ENCODE results near the gene ACOX3.

Gene ACOX3

DNA sequence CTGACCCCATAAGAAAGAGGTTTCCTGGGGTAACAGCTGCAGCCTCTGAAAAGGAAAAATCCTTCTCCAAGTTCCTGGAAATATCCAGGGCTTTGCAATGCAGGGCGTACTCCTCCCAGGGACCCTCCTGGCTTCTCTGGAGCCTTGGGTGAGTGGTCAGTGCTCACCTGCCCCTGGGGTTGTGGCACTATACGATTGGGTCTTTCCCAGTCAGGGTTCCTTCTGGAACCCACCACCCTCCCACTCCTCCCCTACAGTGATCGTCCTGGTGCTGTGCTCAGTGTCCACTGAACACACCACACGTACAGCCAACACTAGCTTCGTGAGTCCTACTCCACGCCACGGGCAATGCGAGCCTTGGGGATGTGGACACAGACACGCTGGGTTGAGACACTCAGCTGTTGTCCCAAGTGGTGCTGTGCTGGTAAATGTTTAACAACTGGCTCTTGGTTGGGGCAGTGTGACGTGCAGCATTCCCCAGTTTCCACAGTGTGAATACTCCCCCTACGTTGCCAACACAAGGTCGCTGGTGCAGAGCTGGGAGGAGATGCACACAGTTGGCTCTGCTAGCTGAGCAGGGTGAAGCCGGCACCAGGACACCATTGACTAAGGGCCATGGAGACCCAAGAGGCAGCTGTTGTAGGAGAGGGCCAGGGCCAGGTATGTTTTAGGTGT, 105.6 kb downstream of the ACOX3 start:
- DNase-seq (ENCODE audit: low spot score) = no peak

DNA sequence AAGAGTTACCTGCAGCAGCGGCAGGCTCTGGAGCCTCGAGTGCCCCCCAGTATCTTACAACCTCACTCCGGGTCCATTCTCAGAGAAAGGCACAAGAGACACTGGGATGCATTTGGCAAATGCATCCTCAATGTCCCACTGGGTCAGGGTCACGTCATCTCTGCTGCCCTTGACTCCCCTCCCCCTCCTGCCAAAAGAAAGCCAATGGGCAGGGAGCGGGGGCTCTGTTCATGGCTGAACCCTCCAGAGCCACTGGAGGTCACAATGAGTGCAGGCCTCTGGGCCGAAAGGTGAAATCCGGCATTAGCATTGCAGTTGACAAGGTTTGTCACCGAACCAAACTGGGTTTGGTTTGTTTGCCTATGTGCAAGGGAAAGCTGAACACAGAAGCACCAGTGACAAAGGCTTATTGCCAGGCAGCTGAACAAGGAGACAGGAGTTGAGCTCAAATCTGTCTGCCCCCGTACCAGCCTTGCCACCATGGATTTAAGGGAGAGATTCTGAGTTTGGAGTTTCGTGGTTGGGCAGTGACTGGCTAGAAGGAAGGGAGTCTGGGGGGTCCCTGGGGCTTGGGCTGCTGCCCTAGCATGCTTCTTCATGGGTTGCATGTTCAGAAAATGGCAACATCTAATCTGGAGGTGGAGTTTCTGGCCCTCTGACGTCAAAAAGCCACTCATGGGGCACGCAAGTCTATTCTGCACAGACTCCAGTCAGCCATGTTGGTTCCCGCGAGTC, 106.6 kb downstream of the ACOX3 start:
- no peak for DNase-seq (ENCODE audit: low spot score)

- no peak for DNase-seq (ENCODE audit: low spot score)
Observed at GRCh38 chr4:8332891-8333331, 107.6 kb downstream of the ACOX3 start.

DNA sequence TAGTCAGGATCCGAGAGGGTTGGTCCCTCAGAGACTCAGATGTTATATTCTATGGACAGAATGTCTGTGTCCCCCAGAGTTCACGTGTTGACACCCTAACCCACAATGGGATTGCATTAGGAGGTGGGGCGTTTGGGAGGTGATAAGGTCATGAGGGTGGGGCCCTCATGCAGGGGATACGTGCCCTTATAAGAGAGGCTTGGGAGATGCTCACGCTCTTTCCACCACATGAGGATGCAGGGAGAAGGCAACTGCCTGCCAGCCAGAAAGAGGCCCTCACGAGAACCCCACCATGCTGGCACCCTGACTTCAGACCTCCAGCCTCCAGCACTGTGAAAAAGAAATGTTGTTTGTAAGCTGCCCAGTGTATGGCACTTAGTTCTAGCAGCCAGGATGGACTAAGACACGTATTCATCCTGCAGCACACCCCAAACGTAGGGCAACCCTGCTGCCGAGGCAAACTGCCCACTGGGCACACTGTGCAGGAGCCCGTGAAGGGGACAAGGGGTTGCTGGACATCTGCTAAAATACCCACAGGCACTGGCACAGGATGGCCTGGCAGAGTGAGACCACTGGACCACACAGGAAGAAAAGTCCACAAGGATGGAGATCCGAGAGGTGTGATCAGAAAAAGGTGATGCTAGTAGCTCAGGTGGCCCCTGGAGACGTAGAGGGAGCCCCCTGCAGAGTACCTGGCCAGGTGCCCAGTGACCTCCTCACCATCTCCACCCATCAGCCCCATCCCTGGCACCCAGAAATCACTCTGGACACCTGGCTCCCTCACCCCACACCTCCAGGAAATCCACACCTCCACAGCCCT, 108.3 kb downstream of the ACOX3 start:
- DNase-seq (ENCODE audit: low spot score) = no peak

DNA sequence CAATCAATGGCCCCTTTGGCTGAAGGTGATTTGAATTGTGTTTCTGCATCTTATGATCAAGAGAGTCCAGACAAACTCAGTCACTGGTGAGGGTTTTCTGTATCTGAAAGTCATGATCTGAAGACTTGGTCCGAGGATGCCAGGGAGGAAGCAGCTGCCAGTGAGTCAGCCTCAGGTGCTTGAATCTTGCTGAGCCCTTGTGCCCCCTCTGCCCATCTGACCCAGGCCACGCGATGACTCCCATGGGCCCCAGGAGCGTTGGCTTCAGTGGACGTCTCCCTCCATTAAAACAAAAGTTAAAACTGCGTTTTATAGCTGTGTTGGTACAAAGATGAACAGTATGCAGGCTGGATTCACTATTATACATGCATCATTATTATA, 109.0 kb downstream of the ACOX3 start:
- no peak for DNase-seq (ENCODE audit: low spot score)

- DNase-seq (ENCODE audit: low spot score) = no peak
Observed at GRCh38 chr4:8330821-8331574, 109.5 kb downstream of the ACOX3 start.

- DNase-seq (ENCODE audit: low spot score) = no peak
Observed at GRCh38 chr4:8329859-8330761, 110.4 kb downstream of the ACOX3 start.

DNA sequence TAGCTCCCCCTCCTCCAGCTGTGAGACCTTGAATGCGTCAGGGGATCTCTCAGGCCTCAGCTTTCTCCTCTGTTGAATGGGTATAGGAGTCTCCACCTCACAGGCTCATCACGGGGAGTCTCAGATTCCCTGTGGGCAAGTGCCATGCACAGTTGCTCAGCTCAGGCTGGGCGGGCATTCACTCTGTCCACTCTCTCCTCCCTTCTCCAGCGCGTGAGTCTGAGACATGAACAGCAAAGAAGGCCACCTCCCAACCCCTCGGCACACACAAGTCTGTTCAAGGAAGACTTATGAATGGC, 111.0 kb downstream of the ACOX3 start:
- DNase-seq (ENCODE audit: low spot score) = no peak

DNA sequence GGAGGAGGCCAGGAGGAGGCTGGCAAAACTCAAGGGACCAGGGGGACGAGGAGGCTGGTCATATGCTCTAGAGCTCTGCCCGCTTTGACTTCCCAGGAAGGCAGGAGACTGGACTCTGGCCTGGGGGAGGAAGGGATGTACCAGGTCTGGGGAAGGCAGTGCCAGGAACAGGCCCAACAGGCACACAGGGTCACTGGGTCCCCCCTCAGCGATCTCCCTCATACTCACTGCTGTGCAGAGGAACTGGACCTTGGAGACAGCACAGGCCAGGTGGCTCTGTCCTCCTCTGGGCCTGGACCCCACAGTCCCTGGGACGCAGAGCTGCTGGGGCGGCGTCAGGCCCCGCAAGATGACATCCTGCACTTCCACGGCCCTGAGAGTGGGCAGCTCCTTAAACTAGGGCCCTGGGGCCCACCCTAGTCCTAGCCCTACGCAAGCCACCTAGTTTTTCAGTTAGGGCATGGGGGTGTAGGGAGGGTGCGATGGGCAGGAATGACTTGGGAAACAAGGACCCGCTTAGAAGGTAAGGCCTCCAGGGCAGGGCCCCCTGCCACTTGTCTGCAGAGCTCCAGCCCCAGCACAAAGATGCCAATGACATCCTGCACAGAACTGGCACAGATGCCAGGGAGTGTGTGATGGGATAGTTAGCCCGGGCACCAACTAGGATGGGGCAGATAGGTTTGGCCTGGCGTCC, 111.5 kb downstream of the ACOX3 start:
- DNase-seq (ENCODE audit: low spot score) = no peak

GRCh38 chr4:8328456-8328855, 112.1 kb downstream of the ACOX3 start:
- no peak for DNase-seq (ENCODE audit: low spot score)

- DNase-seq (ENCODE audit: low spot score) = no peak
Observed at GRCh38 chr4:8326206-8326605, 114.3 kb downstream of the ACOX3 start.

DNA sequence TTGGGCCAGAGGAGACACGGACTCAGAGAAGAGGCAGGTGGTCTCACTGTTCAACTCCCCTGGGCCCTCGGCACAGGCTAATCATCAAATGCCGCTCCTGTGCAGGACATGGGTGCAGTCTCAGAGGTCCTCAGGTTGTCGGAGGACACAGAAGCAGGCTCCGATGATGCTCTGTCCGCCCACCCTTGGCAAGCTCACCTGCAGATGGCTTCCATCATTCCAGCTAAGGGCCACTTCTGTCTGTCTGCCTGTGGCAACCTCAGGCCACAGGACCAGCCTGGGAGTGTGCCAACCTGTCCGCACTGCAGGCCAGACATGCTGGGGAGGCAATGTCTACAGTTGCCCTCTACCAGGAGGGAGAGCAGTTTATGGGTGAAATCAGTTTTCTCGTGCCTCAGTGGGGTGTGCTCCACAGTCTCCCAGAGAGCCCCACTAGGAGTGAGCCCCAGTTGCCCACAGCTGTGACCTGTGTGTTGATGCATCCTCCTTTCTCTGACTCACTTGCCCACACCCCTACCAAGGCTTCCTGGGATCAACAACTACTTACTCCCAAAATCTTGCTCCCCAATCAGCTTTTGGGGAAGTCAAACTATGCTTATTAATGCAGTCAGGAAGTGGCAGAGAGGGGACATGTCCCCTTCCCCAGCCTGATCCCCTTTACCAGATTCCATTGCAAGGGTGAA, 115.1 kb downstream of the ACOX3 start:
- no peak for DNase-seq (ENCODE audit: low spot score)

GRCh38 chr4:8324640-8325239, 115.8 kb downstream of the ACOX3 start:
- no peak for DNase-seq (ENCODE audit: low spot score)

GRCh38 chr4:8323947-8324555, 116.5 kb downstream of the ACOX3 start:
- DNase-seq (ENCODE audit: low spot score) = no peak

GRCh38 chr4:8322794-8323704, 117.5 kb downstream of the ACOX3 start:
- no peak for DNase-seq (ENCODE audit: low spot score)

DNA sequence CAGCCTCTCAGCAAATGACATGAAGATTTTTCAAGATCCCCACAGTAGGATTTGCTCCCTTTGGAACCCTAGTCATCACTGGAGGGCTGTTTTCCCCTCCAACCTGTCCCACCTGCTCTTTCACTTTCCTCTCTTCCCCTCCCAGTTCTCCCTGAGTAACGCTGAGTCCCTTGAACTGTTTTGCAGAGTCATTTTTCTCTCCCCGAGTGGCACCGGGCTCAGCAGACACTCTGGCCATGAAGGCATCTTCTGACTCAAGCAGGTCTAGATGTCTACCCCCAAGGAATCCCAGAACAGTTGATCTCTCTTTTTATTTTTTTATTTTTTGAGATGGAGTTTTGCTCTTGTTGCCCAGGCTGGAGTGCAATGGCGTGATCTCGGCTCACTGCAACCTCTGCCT, 118.8 kb downstream of the ACOX3 start:
- no peak for DNase-seq (ENCODE audit: low spot score)

DNA sequence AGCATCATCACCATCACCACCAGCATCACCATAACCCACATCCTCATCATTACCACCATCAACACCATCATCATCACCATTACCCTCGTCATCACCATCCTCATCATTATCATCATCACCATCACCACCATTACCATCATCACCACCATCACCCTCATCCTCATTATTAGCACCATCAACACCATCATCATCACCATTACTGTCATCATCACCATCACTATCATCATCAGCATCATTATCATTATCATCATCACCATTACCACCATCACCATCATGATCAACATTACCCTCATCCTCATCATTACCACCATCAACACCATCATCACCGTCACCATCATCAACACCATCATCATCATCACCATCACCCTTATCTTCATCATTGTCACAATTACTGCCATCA, 119.3 kb downstream of the ACOX3 start:
- no peak for DNase-seq (ENCODE audit: low spot score)

DNA sequence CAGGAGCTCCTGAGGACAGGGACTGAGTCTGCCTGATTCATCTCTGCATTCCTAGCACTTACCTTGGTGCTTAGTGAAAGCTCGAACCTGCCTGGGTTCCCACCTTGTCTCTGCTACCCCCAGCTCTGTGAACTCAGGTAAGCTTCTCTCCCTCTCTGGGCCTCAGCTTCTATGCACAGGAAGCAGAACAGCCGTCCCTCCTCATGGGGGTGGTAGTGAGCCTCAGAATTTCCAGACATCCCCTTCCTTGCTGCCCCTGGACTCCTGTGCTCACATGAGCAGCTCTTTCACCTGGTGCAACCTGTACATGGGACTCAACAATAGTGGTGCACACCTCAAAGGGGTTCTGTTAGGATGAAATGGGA, 120.2 kb downstream of the ACOX3 start:
- no peak for DNase-seq (ENCODE audit: low spot score)
